ENCODE data around the gene SCGB1C1.

DNA sequence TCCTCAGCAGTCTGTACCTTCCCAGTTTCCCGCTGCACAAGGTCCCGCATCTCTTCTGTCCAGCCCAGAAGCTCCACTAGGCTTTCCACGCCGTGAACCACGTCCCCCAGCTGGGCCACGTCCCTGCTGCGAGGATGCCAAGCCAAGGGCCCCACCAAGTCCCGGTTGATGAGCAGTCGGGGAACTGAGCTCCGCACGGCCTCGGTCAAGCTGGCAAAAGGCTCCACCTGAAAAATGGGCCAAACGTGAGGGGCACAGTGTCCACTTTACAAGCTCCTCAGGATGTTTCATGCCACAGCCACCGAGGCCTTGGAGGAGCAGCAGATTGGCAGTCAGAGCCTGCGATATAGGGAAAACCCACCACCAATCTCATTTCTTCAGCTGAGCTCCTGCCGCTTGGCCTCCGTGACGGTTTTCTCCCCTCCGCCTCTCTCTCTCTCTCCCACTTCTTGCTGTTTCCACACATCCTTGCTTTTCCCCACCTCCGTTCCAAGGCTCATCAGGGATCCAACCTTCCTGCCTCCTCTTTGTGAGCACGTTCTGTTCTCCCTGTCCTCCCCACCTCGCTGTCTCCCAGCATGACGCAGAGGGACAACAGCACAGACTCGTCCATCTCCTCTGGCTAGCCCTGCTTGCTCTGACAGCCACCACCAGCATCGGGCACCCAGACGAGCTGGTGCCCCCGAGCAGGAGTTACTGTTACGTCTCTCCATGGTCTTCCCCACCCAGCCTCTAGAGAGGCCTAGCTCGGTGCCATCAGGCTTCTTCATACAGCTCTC, 26.1 kb downstream of the SCGB1C1 start:
- TF ChIP-seq, protein P1, sequence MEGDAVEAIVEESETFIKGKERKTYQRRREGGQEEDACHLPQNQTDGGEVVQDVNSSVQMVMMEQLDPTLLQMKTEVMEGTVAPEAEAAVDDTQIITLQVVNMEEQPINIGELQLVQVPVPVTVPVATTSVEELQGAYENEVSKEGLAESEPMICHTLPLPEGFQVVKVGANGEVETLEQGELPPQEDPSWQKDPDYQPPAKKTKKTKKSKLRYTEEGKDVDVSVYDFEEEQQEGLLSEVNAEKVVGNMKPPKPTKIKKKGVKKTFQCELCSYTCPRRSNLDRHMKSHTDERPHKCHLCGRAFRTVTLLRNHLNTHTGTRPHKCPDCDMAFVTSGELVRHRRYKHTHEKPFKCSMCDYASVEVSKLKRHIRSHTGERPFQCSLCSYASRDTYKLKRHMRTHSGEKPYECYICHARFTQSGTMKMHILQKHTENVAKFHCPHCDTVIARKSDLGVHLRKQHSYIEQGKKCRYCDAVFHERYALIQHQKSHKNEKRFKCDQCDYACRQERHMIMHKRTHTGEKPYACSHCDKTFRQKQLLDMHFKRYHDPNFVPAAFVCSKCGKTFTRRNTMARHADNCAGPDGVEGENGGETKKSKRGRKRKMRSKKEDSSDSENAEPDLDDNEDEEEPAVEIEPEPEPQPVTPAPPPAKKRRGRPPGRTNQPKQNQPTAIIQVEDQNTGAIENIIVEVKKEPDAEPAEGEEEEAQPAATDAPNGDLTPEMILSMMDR (IDR thresholded peaks at IDR 0.05; ENCODE audit: low read depth, low read length, missing input control), result no peak
- TF ChIP-seq, protein P2, sequence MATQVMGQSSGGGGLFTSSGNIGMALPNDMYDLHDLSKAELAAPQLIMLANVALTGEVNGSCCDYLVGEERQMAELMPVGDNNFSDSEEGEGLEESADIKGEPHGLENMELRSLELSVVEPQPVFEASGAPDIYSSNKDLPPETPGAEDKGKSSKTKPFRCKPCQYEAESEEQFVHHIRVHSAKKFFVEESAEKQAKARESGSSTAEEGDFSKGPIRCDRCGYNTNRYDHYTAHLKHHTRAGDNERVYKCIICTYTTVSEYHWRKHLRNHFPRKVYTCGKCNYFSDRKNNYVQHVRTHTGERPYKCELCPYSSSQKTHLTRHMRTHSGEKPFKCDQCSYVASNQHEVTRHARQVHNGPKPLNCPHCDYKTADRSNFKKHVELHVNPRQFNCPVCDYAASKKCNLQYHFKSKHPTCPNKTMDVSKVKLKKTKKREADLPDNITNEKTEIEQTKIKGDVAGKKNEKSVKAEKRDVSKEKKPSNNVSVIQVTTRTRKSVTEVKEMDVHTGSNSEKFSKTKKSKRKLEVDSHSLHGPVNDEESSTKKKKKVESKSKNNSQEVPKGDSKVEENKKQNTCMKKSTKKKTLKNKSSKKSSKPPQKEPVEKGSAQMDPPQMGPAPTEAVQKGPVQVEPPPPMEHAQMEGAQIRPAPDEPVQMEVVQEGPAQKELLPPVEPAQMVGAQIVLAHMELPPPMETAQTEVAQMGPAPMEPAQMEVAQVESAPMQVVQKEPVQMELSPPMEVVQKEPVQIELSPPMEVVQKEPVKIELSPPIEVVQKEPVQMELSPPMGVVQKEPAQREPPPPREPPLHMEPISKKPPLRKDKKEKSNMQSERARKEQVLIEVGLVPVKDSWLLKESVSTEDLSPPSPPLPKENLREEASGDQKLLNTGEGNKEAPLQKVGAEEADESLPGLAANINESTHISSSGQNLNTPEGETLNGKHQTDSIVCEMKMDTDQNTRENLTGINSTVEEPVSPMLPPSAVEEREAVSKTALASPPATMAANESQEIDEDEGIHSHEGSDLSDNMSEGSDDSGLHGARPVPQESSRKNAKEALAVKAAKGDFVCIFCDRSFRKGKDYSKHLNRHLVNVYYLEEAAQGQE (IDR thresholded peaks at IDR 0.05), result no peak
- TF ChIP-seq NR2F2 (IDR thresholded peaks at IDR 0.05) (no peak), SP1 (IDR thresholded peaks at IDR 0.05) (no peak), HNF4A (conservative IDR thresholded peaks at IDR 0.05) (no peak), RAD21 (IDR thresholded peaks at IDR 0.05) (no peak), YY1 (IDR thresholded peaks at IDR 0.05) (no peak), FOXA1 (IDR thresholded peaks at IDR 0.05) (no peak), GABPA (IDR thresholded peaks at IDR 0.05 in 1 of 2, conservative IDR thresholded peaks at IDR 0.05 in 1 of 2) (no peak), TAF1 (conservative IDR thresholded peaks at IDR 0.05) (no peak)
- TF ChIP-seq, protein P3, sequence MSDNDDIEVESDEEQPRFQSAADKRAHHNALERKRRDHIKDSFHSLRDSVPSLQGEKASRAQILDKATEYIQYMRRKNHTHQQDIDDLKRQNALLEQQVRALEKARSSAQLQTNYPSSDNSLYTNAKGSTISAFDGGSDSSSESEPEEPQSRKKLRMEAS (IDR thresholded peaks at IDR 0.05), result no peak
- TF ChIP-seq, protein P4, sequence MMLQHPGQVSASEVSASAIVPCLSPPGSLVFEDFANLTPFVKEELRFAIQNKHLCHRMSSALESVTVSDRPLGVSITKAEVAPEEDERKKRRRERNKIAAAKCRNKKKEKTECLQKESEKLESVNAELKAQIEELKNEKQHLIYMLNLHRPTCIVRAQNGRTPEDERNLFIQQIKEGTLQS (IDR thresholded peaks at IDR 0.05), result no peak
- TF ChIP-seq, protein P5, sequence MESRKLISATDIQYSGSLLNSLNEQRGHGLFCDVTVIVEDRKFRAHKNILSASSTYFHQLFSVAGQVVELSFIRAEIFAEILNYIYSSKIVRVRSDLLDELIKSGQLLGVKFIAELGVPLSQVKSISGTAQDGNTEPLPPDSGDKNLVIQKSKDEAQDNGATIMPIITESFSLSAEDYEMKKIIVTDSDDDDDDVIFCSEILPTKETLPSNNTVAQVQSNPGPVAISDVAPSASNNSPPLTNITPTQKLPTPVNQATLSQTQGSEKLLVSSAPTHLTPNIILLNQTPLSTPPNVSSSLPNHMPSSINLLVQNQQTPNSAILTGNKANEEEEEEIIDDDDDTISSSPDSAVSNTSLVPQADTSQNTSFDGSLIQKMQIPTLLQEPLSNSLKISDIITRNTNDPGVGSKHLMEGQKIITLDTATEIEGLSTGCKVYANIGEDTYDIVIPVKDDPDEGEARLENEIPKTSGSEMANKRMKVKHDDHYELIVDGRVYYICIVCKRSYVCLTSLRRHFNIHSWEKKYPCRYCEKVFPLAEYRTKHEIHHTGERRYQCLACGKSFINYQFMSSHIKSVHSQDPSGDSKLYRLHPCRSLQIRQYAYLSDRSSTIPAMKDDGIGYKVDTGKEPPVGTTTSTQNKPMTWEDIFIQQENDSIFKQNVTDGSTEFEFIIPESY (IDR thresholded peaks at IDR 0.05), result no peak
